NCI-H774 (cell line): ENCODE measurements around the gene WARS2.

ENCODE experiments used
- DNase-seq: peaks from one replicate; lab custom pipeline; 2025; lab: John Stamatoyannopoulos, UW

Gene WARS2

DNA sequence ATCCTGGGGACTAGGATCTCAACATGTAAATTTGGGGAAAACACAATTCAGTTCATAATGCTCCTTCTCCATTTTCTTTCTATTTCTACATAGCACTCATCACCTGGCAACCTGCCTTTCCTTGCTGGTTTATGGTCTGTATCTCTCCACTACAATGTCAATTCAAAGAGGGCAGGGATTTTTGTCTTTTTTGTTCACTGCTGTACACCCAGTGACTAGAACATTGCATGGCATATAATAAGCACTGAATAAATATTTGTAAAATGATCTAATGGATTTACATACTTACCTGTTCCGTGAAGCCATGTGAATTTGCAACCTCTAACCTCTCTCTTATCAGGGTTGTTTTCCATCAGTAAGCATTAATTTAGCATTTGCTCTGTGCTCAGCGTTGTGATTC is 124.9 kb downstream of the WARS2 start:
- no peak for DNase-seq

DNA sequence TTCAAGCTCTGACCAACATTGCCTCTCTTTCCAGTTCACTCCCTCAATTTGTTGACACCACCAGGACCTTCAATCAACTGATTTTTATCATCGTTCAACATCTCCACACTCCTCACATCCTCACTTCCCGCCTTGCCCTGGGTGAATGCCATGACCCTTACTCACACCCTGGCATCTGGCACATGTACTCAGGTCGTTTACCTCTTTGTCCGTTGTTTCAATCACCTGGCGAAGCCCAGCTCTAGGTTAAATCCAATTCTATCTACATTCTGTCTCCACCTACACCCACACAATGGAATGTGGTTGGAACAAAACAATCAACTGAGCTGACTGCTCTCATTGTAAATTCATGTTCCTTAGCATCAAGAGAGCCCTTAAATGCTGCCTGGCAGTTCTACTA is 128.1 kb downstream of the WARS2 start:
- no peak for DNase-seq

DNA sequence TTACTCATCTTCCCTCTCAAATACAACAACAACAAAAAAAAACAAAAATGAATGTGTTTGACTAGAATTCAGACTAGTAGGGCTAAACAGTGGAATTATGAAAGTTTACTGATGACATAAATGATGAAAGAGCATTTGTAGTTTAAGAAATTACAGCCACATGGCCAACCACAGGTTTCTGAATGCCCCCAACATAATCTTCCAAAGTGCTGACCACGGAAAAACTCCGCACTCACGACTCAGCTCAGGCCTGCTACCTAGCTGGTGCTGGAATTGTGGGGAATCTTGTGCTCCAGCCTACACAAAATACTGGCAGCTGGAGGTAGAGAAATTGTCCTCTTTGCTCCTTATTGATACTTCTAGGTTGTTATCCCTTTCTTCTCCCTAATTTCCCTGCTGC is 128.7 kb downstream of the WARS2 start:
- no peak for DNase-seq

DNA sequence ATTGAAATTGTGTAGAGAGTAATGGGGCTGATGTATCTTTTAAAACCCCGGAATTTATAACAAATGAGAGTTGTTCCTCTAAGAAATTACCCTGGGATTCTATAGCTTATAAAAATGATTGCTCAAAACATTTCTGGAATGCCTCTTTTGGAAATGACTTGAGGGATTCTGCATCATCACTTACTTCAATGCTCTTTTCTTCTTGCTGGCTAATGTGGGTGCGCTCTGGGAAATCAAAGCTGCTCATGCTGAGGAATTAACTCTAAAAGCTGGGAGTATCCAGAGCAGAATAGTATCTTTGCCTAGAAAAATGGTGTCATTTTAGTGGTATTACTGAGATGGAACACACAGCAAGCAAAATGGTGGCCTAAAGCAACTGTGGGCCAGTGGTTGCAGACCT is 129.3 kb downstream of the WARS2 start:
- DNase-seq: no peak

DNA sequence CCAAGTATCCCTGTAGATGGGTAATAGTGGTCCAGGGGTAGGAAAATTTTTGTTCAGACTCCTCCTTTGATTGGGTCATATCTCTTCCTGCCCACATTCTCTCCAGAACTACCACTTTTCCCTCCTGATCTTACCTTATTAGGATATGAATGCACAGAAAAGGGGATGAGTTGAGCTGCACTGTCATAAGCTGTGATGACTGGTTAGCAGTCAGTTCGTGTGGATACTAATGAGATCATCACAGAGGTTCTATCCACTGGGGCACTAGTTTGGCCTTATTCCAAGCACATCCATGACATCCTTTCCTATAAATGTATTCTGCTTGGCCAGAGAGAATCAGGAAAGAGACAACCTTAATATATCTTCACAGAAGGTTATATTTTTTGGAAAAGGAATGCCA is 130.3 kb downstream of the WARS2 start:
- no peak for DNase-seq

DNA sequence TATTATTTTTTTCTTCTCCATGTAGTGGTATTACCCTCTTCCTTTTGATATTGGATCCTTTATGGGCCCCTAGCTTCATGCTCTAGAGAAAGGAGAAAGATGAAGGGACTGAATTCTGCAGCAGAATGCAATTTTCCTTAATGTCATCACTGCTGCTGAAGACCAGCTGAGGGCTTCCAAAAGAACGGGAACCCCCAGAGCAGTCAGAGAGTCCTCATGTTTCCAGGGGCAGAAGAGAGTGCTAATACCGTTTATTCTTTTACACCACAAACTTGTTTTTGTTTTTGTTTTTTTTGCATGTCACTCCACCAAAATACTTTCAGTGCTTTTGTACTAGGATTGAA is 131.2 kb downstream of the WARS2 start:
- no peak for DNase-seq

DNA sequence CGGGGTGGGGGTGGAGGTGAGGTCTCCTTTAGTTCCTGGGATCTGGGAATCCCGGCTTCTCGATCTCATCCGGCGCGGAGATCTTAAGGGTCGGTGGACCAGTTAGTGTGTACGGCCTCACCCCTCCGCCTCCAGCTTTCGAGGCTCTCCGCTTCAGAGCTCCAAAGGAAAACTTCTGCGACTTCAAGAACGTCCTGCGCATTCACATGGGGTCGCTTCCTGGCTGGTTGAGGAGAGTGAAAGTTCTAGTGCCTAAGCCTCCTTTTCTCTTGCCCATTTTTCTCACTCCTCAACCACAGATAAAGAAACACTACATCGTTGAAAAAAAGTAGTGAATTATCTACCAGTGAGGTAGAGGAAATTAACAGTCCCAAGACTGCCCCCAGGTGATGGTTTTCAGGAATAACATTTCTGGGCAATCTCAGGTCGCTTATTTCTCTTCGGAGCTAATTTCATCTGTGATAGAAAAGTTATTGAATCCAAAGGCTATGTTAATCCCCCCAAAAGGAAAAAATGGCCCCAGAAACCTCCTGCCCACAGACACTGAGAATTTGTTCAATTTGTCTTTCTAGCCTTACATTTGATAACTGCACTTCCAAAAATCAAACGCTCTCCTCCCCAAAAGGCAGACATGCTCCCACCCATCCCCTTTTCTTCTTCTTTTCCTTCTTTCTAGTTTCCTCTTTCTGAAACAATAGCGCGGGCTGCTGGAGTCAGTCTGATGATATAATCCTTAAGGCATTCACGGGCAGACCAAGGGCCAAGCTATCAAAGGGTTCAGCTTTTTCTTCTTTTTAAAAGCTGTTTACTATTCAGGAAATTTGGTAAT is 131.8 kb downstream of the WARS2 start:
- no peak for DNase-seq

DNA sequence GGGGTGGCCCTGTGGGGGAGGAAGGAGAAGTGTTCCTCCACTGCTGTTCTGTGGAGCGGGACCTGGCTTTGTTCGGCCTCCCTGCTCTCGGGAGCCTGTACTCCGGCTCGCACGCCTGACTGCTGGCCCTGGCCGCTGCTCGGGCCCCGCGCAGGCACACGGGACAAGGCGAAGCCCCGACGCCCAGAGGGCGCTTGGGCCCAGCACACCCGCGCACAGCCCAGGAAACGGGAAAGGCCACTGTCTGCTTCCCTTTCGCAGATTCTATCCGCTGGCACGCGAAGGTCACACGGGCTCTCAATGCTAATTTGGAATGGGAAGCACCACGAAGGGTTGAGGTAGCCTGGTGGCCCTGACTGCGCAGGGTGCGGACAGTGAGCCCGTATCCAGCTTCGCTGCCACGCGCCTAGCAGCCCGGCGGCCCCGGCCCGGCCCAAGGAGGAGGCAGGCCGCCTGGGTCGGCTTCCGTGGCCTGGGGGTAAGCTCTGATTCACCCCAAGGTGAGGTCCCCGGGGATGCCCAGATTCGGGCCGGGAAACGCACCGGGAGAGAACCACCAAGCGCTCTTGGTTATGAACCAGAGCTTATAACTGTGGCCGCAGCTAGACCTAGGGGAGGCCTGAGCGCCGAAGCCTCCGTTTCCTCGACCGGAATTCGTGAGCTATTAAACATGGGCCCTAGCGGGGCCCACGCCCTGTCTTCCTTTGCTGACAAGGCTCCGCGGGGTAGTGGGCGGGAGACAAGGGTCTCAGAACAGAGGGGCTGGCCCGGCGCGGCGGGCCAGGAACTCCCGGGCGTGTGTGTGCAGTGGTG is 132.6 kb downstream of the WARS2 start:
- DNase-seq: no peak

DNA sequence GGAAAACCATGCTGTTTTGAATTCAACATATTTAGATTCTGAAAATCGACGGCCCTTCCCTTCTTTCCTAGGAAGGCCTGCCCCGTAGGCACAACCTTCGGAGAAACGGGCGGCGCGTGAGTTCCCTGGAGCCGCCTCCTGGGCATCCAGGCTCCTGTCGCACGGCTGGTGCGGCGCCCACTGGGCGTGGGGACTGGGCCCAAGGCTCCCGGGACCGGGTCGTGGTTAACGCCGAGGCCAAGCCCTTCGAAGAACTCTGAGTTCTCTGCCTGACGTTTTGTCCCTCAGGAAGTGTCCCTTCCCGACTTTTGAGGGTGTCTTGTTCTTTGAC is 133.1 kb downstream of the WARS2 start:
- DNase-seq: no peak

DNA sequence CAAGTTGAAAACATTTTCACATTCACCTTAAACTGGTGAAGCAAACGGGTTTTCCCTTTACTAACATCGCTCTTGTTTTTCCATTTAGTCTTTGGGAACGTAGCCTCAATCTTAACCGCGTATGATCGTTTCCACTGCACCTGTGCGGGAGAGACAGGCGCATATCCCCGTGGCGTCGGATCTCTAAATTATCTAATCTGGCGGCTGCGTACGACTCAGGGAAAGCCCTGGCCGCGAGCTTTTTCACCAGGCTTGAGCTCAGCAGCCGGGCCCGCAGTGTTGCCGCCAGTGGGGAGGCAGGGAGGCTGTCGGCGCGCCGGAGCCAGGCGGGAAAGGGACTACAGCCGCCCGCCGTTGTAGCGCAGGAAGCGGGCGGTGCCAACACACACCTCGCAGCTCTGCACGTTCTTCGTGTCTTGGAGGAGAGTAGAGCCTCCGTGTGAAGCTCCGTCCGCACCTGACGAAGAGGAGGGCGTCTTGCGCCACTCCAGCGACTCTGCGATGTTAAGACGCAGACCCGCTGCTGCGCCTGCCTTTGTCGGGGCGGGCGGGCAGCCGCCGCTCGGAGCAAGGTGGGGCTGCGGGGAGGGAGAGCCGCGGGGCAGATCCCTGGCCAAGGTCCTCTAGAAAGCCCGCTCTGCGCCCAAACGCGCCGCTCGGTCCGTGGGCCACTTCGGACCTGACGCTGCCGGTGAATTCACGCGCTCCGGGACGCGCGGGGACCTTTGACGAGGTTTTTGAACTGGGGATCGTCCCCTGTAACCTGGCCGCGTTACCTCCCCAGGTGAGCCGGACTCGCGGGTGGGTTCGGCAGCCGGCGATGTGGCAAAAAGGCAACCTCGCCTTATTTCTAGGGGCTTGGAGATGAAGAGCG is 133.8 kb downstream of the WARS2 start:
- DNase-seq: no peak

DNA sequence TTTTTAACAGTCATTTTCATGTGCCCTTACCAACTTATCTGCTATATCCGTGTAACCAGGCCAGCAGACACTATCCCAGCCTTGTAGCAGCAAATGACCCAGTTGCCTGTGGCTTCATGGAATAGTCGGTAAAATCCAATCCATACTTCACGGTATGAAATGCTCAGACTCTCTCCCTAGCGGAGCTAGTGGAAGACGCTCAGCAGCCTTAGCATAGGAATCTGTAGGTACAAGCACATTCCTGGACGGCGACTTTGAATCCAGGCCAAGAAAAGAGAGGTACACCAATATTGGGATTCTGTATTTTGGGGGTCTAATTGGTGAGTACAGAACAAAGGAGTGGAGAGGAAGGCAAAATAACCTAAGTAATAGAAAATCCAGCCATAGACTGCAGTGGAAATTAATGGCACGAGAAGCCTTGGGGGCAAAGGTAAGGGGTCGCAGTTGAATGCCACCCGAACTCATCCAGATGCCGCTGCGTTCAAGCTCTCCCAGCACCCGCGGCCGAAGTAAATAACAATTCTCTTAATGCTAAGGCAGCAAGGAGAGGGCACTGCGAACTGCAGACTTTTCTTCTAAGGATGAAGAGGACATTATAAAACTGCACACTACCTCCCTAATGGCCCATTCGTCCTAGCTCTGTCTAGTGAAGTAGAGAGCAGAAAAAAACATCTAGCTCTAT is 134.6 kb downstream of the WARS2 start:
- DNase-seq: no peak

DNA sequence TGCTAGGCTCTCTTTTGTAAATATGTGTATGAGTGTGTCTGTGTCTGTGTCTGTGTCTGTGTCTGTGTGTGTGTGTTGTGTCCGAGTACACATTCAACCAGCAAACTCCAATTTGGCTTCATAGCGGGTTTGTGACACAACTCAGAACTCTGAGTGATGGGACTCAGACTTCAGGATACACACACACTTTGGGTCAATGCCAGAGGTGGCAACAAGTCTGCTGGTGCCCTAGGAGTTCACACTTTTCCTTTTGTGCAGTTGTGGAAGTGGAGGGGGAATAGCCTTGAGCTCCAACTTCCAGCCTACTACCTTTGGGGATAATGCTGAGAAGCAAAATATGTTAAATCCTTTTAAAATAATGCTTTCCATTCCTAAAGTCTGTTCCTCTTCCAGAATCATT is 135.7 kb downstream of the WARS2 start:
- no peak for DNase-seq

DNA sequence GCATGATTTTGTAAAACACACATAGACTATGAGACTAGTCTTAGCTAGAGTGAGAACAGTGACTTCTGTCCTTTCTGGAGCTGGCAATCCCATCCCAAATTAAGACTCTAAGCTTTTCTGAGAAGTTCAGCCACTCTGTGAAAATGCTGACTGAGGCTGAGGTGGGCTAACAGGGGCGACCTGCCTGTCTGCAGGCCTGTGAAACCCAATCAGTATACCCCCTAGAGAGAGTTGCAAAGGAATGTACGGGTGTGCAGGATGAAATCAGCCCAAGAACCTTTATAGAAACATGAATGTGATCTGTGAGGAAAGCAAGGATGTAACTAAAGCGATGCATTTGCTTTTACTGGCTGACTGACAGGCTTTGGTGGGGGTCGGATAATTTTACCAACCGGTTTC is 136.3 kb downstream of the WARS2 start:
- DNase-seq: no peak

DNA sequence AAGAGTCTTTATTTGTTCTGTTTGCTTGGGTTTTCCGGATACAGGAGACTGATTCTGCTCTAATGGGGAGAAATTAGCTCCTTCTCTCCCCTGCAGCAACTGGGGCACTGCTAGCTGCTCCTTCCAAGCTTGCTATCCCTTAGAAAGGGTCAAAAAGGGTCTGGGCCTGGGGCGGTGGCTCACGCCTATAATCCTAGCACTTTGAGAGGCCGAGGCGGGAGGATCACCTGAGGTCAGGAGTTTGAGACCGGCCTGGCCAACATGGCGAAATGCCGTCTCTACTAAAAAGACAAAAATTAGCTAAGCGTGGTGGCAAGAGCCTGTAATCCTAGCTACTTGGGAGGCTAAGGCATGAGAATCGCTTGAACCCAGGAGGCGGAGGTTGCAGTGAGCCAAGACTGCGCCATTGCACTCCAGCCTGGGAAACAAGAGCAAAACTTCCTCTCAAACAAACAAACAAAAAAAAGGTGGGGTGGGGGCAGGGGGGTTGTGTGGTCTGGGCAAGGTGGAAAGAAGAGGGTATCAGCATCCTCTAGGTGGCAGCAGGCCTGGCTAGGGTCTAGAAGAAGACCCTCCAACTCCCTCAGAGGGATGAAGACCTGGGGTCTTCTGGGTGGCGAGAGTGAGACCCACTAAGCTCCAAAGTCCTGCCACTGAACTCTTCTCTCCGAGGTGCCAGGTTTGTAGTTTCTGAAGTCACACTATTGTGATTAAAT is 136.9 kb downstream of the WARS2 start:
- no peak for DNase-seq

DNA sequence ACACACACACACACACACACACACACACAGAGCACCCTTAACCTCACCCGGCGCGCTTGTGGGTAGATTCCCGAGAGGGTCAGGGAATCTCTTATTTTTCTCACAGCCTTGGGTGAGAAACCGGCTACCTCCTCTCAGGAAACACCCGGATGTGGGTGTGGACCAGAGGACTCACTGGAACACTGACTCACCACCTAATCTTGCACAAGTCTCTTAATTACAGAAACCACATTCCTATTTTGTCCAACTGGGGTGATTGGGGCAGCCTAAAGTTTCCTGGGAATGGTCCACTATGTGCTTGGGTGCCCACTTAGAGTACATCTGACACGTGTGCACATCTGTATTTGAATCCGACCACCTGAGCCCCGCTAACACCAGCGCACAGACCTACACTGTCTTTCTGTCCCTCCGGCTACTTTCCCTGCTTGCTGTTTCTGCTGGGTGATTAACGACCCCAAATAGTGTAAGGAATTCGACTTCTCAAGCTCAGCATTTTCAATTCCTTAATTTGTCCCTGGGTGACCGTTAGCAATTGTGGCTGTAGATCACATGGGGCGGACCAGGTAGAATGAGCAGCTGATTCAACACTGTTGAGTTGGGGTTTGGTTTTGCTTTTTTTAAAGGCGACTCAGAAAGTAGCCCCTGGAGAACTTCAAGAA is 138.3 kb downstream of the WARS2 start:
- no peak for DNase-seq

DNA sequence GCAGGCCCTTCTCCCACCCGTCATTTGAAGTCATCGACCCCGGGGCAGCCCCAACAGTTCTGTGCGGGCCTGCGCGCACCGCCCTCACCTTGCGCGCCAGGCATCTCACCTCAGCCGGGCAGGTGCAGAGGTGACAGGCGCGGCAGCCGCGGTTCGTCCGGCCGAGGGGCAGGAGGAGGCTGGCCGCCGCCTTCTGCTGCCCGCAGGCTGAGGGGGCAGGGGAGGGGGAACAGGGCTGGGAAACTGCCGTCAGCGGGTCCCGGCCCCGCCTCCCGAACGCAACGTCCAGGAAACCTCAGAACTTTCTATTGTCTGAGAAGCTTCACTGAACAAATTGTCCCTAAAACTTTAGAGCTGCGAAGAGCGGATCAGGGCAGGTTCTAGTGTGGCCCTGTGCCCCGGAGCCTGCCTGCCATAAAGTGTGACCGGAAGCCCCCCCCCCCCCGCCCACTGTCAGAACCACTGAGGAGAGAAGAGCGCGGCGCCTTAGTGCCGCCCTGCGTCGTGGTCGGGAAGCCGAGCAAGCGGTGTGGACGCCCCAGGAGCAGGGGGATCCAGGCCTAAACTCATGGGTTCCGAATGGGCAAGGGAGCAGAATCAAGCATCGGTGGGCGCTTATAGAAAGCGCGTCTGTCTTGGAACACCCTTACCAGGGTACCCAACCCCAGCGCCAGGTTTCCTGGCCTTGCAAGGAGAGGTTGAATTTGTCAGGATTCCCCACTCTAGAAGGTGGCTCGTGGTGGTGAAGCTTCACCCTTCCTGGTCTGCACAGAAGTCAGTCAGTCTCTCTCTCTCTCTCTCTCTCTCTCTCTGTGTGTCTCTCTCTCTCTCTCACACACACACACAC is 139.0 kb downstream of the WARS2 start:
- no peak for DNase-seq

DNA sequence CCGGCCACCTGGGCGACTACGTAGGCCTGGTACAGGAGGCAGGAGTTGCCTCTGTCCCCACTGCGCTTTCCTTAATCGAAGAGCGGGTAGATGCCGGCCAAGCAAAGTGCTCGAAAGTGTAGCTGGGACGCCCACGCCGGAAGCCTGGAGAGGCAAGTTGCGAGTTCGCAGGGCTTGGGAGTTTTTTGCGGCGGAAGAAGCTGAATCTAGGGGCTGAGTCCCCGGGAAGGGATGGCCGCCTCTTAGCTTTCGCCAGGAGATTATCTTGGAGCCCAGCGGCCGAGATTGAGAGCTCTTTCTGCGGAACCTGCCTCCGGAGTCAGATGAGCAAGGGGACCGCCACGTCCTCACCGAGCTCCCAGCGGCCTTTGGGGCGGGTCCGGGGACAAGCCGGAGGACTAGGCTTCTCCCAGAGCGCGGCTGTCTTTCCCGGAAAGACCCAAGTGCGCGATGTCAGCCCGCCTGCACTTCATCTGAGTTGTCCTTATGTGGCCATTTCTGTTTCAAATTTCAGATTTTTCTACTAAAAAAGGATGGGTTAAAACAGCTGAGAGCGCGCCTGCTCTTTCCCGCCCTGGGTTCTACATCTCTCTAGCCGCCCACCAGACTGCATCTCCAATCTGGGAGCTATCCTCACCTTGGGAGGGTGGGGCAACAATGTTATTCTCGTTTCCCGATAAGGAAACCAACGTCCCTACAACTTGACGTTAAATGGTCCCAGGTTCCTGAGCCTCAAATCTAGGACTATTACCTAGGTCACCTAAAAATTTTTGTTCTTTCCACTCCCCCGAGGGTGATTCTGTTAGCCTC is 139.9 kb downstream of the WARS2 start:
- no peak for DNase-seq

DNA sequence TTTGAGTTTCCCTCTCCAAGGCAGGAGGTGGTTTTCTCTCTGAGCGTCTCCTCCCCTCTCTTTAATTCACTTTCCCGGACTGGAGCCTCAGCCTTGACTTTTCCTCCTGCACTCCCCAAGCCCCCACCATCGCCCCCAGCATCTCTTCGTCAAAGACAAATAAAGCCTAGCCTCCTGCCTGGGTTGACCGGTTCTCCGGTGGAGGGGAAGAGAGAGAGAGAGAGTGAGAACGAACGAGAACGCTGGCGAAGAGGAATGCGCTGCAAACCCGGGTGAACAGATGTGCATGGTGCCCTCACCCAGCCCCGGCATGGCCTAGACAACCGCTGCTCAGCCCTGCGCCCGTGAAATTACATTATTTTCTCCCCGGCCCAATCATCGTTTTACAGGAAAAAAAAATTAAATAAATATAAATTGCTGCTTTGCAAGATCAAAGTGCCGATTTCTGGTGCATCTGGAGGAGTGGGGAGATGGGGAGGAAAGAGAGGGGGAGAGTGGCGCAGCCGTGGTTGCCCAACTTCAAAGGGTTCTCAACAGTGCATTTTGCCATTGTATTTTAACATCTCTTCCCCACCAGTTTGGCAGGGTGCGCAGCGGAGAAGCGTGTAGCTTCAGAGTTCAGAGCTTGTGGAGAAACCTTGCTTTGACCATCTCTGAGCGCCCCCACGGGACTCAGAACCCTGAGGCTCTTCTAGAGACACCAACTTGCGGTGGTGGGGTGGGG is 140.9 kb downstream of the WARS2 start:
- DNase-seq: no peak
